Measurements from ENCODE around the gene FIP1L1. TPM values are rescaled to one million over a fixed set of nuclear protein-coding genes. Genes with fewer than 3 reads are reported as not detected.

FIP1L1 gene
- total and polyA plus RNA-seq, 10 of the 15 experiments (the other 5 are each of a cell fraction or from before 2014, with no cell fraction given) = 28.1 to 110 (median 59.4) TPM

DNA sequence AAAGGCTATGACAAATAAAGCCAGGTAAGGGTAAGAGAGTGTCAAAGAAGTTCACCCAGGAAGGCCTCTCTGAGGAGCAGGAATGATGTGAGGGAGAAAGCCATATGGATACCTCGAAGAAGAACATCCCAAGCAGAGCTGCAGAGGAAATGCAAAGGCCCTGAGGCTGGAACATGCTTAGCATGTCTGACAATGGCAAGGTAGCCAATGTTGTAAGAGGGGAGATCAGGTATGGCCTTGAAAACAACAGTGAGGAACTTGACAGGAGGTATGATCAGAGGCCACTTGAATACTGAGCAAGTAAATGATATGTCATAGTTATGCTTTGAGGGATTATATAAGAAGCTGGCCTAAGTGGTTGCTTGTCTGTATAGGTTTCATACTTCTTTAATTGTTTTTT, 15.3 kb upstream of the FIP1L1 start:
- CTCF ChIA-PET = interaction anchor here (1.0 to 1.5 kb wide), 2 partner anchors 345 to 347 kb away, joined by 3 read pairs; no protein-coding TSS in a partner anchor
- H3K4me2 ChIP-seq (ENCODE audit: control insufficient read depth, insufficient read depth) = peak overlapping the region; percentile 54; the same call in 1 of the 2 replicates
- H3K36me3 ChIP-seq (ENCODE audit: control insufficient read depth in 2 of 2, insufficient read depth in 2 of 2, low read length in 1 of 2) = peaks cover 0 to 4% of the 10 kb centered on the region in 2 experiments; a peak in 1 of 4 replicates
- peaks cover 4% of the 10 kb centered on the region; the same call in 1 of the 2 replicates for H4K20me1 ChIP-seq (ENCODE audit: control insufficient read depth, insufficient read depth)
- peaks cover 72% of the 10 kb centered on the region for H3K79me2 ChIP-seq (ENCODE audit: control insufficient read depth, insufficient read depth, low read length)
- no peaks in the 10 kb centered on the region for H3K4me1 ChIP-seq (ENCODE audit: control insufficient read depth, insufficient read depth, low read length)
- peak overlapping the region; percentile 54 for H3K4me3 ChIP-seq
- TF ChIP-seq SMARCA5 (IDR thresholded peaks at IDR 0.05) (peak; percentile 68), RAD51 (IDR thresholded peaks at IDR 0.05) (no peak)
- 93% methylated on average over 1 of the region's 1 CpG for WGBS (ENCODE audit: insufficient coverage, insufficient replicate concordance, low lambda C conversion rate, missing lambda C conversion rate)
- H3K9me3 ChIP-seq (replicated peaks; ENCODE audit: control insufficient read depth, insufficient read depth, low read length) = no peaks in the 10 kb centered on the region; the same call in 2 of the 3 replicates
- H2AFZ ChIP-seq (ENCODE audit: control insufficient read depth, low read depth, low read length) = no peak overlapping the region
- no peak for FAIRE-seq
- SMC1A ChIA-PET (ENCODE audit: uncharacterized antibody, unreplicated experiment) = interaction anchor here (1.3 kb wide), 1 partner anchor 92 kb away, joined by 3 read pairs; no protein-coding TSS in a partner anchor
- H3K9ac ChIP-seq (ENCODE audit: control insufficient read depth, insufficient read depth, low read length) = no peak overlapping the region
- ATAC-seq = no peak; the same call in 2 of the 3 replicates
- no peaks in the 10 kb centered on the region for H3K27me3 ChIP-seq (replicated peaks in 1 of 2; ENCODE audit: control insufficient read depth in 2 of 2, insufficient read depth in 2 of 2, low read length in 1 of 2)
- intact Hi-C loops (cut with micrococcal nuclease; ENCODE audit: unreplicated experiment) (no loop called here), in situ Hi-C loops (cut with MboI) (loop anchor here (25.0 kb wide), 1 partner anchor 650 kb away; no protein-coding TSS in a partner anchor)
- no peak overlapping the region for H3K27ac ChIP-seq (ENCODE audit: control insufficient read depth, insufficient read depth)
- RAD21 ChIA-PET (ENCODE audit: unreplicated experiment) = no interaction called here
- no peak for DNase-seq (ENCODE audit: low read depth, low spot score)
- BruUV-seq (replicated peaks) = TSS peak; percentile 1
- POLR2A ChIA-PET = interaction anchor here (0.8 kb wide), 1 partner anchor 19 kb away, joined by 3 read pairs; no protein-coding TSS in a partner anchor

DNA sequence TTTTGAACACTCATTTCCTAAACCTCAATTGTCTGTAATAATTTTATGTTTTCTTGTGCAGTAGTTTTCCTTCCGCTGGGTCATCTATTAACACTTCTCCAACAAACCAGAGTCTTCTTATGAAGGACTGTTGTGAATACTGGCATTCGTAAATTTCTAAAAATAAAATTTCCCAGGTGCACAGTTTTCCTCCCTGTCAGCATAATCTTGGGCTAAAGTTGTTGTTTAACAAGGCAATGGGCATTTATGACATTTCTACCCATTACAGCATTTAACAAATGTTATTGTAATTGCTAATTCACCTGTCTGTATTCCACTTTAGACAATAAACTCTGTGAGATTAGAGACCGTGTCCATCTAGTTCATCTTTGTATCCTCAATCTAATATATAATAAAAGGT, 12.8 kb upstream of the FIP1L1 start:
- no peaks in the 10 kb centered on the region for H3K27me3 ChIP-seq (replicated peaks in 1 of 2; ENCODE audit: control insufficient read depth in 2 of 2, insufficient read depth in 2 of 2, low read length in 1 of 2)
- DNase-seq (ENCODE audit: low read depth, low spot score) = no peak
- ChIA-PET POLR2A (interaction anchor here (2.8 kb wide), 1 partner anchor 14 kb away, joined by 32 read pairs; the partner anchor contains the start of gene FIP1L1), RAD21 (ENCODE audit: unreplicated experiment) (no interaction called here), CTCF (no interaction called here), SMC1A (ENCODE audit: uncharacterized antibody, unreplicated experiment) (interaction anchor here (4.9 kb wide), 1 partner anchor 16 kb away, joined by 32 read pairs; no protein-coding TSS in a partner anchor)
- peaks cover 4% of the 10 kb centered on the region; the same call in 1 of the 2 replicates for H4K20me1 ChIP-seq (ENCODE audit: control insufficient read depth, insufficient read depth)
- H3K79me2 ChIP-seq (ENCODE audit: control insufficient read depth, insufficient read depth, low read length) = peaks cover 53% of the 10 kb centered on the region
- 16% methylated on average over 3 of the region's 3 CpGs for WGBS (ENCODE audit: insufficient coverage, insufficient replicate concordance, low lambda C conversion rate, missing lambda C conversion rate)
- no peak for ATAC-seq
- intact Hi-C loops (cut with micrococcal nuclease; ENCODE audit: unreplicated experiment) (no loop called here), in situ Hi-C loops (cut with MboI) (loop anchor here (25.0 kb wide), 1 partner anchor 652 kb away; no protein-coding TSS in a partner anchor)
- peak overlapping the region; percentile 95 for H3K4me3 ChIP-seq
- TF ChIP-seq, protein P1, sequence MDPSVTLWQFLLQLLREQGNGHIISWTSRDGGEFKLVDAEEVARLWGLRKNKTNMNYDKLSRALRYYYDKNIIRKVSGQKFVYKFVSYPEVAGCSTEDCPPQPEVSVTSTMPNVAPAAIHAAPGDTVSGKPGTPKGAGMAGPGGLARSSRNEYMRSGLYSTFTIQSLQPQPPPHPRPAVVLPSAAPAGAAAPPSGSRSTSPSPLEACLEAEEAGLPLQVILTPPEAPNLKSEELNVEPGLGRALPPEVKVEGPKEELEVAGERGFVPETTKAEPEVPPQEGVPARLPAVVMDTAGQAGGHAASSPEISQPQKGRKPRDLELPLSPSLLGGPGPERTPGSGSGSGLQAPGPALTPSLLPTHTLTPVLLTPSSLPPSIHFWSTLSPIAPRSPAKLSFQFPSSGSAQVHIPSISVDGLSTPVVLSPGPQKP (IDR thresholded peaks at IDR 0.05; ENCODE audit: low read depth, low read length) = no peak
- TF ChIP-seq ASH2L (IDR thresholded peaks at IDR 0.05; ENCODE audit: borderline replicate concordance, low read depth) (no peak), ZBED1 (IDR thresholded peaks at IDR 0.05; ENCODE audit: borderline replicate concordance) (no peak), NR2C1 (IDR thresholded peaks at IDR 0.05) (no peak), POLR2AphosphoS5 (IDR thresholded peaks at IDR 0.05; ENCODE audit: low read length) (no peak)
- TF ChIP-seq, protein P2, sequence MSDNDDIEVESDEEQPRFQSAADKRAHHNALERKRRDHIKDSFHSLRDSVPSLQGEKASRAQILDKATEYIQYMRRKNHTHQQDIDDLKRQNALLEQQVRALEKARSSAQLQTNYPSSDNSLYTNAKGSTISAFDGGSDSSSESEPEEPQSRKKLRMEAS (IDR thresholded peaks at IDR 0.05; ENCODE audit: low read depth, low read length) = no peak
- TF ChIP-seq, protein P3, sequence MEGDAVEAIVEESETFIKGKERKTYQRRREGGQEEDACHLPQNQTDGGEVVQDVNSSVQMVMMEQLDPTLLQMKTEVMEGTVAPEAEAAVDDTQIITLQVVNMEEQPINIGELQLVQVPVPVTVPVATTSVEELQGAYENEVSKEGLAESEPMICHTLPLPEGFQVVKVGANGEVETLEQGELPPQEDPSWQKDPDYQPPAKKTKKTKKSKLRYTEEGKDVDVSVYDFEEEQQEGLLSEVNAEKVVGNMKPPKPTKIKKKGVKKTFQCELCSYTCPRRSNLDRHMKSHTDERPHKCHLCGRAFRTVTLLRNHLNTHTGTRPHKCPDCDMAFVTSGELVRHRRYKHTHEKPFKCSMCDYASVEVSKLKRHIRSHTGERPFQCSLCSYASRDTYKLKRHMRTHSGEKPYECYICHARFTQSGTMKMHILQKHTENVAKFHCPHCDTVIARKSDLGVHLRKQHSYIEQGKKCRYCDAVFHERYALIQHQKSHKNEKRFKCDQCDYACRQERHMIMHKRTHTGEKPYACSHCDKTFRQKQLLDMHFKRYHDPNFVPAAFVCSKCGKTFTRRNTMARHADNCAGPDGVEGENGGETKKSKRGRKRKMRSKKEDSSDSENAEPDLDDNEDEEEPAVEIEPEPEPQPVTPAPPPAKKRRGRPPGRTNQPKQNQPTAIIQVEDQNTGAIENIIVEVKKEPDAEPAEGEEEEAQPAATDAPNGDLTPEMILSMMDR (IDR thresholded peaks at IDR 0.05 in 2 of 3, conservative IDR thresholded peaks at IDR 0.05 in 1 of 3; ENCODE audit: control insufficient read depth in 2 of 3, extremely low read depth in 1 of 3, insufficient read depth in 1 of 3, low read depth in 3 of 3, low read length in 3 of 3) = no peak
- TF ChIP-seq, protein P4, sequence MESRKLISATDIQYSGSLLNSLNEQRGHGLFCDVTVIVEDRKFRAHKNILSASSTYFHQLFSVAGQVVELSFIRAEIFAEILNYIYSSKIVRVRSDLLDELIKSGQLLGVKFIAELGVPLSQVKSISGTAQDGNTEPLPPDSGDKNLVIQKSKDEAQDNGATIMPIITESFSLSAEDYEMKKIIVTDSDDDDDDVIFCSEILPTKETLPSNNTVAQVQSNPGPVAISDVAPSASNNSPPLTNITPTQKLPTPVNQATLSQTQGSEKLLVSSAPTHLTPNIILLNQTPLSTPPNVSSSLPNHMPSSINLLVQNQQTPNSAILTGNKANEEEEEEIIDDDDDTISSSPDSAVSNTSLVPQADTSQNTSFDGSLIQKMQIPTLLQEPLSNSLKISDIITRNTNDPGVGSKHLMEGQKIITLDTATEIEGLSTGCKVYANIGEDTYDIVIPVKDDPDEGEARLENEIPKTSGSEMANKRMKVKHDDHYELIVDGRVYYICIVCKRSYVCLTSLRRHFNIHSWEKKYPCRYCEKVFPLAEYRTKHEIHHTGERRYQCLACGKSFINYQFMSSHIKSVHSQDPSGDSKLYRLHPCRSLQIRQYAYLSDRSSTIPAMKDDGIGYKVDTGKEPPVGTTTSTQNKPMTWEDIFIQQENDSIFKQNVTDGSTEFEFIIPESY (IDR thresholded peaks at IDR 0.05) = no peak
- H3K36me3 ChIP-seq (ENCODE audit: control insufficient read depth in 2 of 2, insufficient read depth in 2 of 2, low read length in 1 of 2) = peaks cover 0 to 3% of the 10 kb centered on the region in 2 experiments; a peak in 1 of 4 replicates
- no peak overlapping the region; the same call in 1 of the 2 replicates for H2AFZ ChIP-seq (ENCODE audit: control insufficient read depth, low read depth, low read length)
- no peaks in the 10 kb centered on the region for H3K9me3 ChIP-seq (replicated peaks; ENCODE audit: control insufficient read depth, insufficient read depth, low read length)
- no peaks in the 10 kb centered on the region for H3K4me1 ChIP-seq (ENCODE audit: control insufficient read depth, insufficient read depth, low read length)
- BruUV-seq (replicated peaks) = no TSS peak
- H3K4me2 ChIP-seq (ENCODE audit: control insufficient read depth, insufficient read depth) = peak overlapping the region; percentile 72
- H3K27ac ChIP-seq (ENCODE audit: control insufficient read depth, insufficient read depth) = no peak overlapping the region
- H3K9ac ChIP-seq (ENCODE audit: control insufficient read depth, insufficient read depth, low read length) = peak overlapping the region; percentile 75
- no peak for FAIRE-seq

All from GM12878 (cell line).